Stimulated activated CD4-positive, alpha-beta T cell treated with anti-CD3 and anti-CD28 coated beads, TNF-alpha, amount 100 ng/mL, for 1 hour (primary cell): Measurements from ENCODE around the gene LIN28B.

Source experiments
- DNase-seq, 3 donors: peaks; one replicate each; pipeline ENCODE4 v3.0.0-alpha.2; 2020; ENCODE audit warnings: low read depth in 3 of 3, low spot score in 1 of 3

LIN28B gene

DNA sequence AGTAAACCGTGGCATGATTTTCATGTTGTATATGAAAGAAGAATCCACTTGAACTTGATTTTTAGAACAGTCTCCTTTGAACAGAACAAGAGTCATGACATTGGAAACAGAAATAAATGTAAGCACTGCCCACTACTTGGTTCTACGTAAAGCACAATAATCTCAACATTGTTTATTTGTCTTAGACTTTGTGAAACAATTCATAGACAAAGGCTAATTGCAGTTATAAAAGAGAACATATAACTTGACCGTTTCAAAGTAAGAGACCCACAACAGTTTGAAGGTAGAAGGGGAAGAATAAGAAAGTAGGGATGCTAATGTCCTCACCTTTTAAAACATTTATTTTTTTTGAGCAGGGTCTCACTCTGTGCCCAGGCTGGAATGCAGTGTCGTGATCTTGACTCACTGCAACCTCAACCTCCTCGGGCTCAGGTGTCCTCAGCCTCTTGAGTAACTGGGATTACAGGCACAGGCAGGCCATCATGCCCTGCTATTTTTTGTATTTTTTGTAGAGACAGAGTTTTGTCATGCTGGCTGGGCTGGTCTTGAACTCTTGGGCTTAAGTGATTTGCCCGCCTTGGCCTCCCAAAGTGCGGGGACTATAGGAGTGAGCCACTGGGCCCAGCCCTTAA lies 151.8 kb downstream of the LIN28B start:
- DNase-seq = no peak

DNA sequence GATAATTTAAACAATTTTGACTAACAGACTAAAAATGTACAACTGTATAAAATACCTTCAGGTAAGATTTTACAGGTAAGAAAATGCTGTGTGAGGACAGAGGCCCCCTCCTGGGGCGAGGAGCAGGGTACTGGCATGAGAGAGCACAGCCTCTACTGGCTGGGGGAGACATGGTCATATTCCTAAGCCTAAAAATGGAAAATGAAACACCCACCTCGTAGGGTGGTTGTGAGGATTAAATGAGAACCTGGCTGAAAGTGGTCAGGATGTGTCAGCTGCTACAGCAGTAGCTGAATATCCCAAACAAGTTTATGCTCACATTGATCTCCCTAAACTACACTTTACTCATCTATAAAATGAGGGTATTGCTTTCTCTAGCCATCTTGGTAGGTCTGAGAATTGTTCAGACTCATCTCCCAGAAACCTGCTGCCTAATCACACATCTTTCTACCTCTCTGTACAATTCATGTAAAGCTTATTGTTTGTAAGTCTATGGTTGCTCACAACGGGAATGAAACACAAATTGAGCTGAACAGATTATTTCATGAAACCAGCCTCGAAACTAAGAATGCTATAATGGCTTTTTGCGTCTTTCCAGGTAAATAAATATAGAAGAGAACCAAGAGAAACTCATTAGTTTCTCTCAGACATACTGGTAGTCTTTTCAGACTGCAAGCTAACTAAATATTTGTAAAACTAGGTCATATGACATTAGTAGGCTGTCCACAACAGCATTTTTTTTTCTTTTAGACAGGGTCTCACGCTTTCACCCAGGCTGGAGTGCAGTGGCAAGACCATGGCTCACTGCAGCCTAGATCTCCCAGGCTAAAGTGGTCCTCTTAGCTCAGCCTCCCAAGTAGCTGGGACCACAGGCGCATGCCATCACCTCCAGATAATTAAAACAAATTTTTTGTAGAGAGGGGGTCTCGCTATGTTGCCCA lies 153.3 kb downstream of the LIN28B start:
- no peak for DNase-seq

DNA sequence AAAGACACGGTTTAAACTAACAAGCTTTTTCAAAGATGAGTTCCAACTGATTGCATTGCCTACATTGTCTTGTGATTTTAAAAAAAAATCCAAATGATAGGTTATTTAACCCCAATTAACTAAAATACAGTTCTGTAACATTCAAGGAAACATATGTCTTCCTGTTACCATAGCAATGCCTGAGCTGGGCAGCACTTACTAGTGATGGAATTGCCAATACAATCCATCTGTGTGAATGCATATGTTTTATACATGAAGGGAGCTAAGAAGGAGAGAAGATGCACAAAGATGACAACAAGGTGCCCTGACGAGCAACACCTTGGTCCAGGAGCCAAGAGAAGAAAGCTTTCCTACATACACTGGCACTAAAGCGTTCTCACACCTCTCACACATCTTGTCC lies 154.2 kb downstream of the LIN28B start:
- no peak for DNase-seq

DNA sequence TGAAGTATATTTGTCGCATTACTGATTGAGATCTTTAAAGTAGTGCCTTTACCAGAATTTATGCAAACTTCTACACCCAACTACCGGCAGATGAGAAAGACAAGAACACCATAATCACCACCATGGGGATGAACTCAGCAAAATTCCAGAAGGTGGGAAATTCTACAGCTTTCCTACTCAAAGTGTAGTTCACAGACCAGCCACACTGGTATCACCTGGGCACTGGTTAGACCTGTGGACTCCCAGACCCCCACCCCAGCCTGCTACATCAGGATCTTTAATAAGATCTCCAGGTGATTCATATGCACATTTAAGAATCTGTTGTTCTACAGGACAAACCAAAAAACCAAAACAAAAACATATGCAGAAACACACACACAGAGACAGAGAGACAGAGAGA lies 155.0 kb downstream of the LIN28B start:
- no peak for DNase-seq

DNA sequence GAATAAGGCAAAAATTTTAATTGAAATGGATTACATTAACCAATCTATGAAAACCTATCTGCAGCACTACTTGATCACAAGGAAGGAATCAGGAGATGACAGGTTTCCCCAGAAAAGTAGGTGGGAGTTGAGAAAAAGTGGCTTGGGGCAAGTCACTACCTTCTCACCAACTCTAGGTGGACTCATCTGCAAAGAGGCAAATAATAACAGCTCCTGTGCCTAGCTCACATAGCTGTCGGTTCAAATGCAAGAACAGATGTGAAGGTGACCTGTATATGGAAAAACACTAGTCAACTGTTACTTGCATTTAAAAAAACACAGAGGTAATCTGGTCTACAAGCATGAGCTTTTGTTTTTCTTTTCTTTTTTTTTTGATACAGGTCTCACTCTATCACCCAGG lies 155.7 kb downstream of the LIN28B start:
- DNase-seq = no peak

DNA sequence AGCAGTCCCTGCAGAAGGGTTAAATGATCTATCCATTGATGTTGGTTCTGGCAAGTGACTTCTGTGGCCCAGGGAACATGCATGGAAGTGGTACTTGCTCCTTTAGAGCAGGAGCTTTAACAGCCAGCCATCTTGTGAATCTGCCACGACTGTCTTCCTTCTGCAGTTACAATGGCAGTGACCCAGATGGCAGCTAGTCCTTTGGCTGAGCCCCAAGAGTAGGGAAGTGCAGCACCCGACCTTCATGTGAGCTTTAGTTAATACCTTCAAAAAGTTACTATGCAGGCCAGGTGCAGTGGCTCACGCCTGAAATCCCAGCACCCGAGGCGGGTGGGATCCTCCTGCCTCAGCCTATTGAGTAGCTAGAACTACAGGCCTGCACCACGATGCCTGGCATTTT lies 156.5 kb downstream of the LIN28B start:
- no peak for DNase-seq

DNA sequence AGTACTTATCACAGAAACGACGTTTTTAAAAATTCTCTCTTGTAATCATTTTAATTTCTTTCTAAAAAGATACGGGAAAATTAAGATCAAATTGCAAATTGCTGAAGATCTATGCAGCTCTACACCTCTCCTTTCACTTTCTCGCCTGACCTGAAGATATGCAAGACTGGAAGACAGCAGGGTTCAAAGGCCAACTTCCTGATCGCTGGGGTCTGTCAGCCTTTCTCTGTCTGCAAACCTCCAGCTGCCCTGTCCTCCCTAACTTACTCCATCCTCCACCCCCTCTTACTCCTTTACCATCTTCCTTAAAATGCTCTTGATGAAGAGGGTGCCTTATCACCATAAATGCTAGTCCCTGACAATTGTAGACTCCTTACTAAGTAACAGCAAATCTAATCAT lies 159.2 kb downstream of the LIN28B start:
- no peak for DNase-seq

DNA sequence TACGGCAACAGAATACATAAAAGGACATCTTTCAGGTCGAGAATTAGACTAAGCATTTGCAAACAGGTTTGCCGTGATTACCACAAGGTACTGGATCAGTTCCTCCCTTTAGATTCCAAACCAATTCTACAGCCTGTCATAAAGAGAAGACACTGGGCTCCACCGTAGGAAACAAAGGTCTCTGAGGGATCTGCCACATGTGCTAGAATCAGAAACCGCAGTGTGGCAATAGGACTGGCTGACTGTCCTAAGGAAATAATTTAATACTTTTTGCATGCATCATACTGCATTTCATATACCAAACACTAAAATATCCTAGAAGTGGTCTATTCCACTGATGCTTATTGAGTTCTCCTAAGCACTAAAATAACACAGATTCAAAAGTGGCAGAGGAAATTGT lies 163.7 kb downstream of the LIN28B start:
- no peak for DNase-seq

DNA sequence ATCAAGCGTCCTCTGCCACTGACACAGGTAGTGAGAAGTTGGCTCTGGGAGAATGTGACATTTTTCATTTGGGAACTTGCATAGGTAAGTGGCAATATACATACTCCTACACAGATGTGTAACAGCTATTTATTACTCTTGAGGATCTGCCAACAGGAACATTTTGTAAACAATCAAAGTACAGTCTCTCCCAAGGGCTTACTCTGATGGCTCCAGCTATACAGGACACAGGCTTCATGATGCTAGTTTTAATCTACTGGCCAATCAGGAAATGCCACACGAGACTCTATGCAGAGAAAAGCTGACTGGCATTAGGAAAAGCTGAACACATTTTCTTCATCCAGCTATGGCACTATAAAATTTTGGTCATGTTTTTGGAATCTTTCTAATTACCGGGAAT lies 165.1 kb downstream of the LIN28B start:
- no peak for DNase-seq

DNA sequence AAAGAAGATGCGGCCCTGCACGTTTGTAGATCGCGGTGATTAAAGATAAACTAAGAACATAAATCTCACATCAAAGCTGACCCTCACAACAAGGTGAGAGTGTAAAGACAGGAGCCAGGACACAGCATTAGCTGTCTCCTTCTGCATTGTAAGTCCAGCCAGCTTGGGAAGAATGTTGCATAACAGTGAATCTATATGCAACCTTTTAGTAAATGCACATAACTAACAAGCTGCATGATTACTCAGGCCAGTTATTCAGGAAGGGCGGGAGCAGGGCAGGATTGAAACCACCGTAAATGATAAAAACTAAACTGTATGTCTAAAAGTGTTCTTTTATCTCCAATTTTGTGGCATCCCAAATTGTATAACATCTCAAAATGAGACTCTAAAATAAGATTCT lies 165.8 kb downstream of the LIN28B start:
- no peak for DNase-seq
